NCI-H345 treated with DMSO at 0.1 percent for 48 hours (cell line): ENCODE data around the gene SCNN1A.

ENCODE experiments used
- DNase-seq: peaks from one replicate; lab custom pipeline; 2025; ENCODE audit not compliant: unreplicated experiment; lab: John Stamatoyannopoulos, UW

The SCNN1A gene

GRCh38 chr12:6322352-6322751 lies 53.0 kb downstream of the SCNN1A start:
- no peak for DNase-seq

- no peak for DNase-seq
Observed at GRCh38 chr12:6321905-6322304, 53.5 kb downstream of the SCNN1A start.

GRCh38 chr12:6319446-6319845 lies 55.9 kb downstream of the SCNN1A start:
- DNase-seq: no peak

- DNase-seq: no peak
Observed at GRCh38 chr12:6318440-6318879, 56.9 kb downstream of the SCNN1A start.

GRCh38 chr12:6317693-6318439 lies 57.5 kb downstream of the SCNN1A start:
- no peak for DNase-seq

- DNase-seq: no peak
Observed at GRCh38 chr12:6316921-6317692, 58.3 kb downstream of the SCNN1A start.

- no peak for DNase-seq
Observed at GRCh38 chr12:6315704-6316597, 59.4 kb downstream of the SCNN1A start.

GRCh38 chr12:6315184-6315583 lies 60.2 kb downstream of the SCNN1A start:
- DNase-seq: no peak

- no peak for DNase-seq
Observed at GRCh38 chr12:6314776-6315175, 60.6 kb downstream of the SCNN1A start.

GRCh38 chr12:6313326-6313940 lies 61.9 kb downstream of the SCNN1A start:
- DNase-seq: no peak

- no peak for DNase-seq
Observed at GRCh38 chr12:6312529-6313325, 62.6 kb downstream of the SCNN1A start.

GRCh38 chr12:6311822-6312528 lies 63.4 kb downstream of the SCNN1A start:
- no peak for DNase-seq

- DNase-seq: no peak
Observed at GRCh38 chr12:6310771-6311610, 64.4 kb downstream of the SCNN1A start.

GRCh38 chr12:6307529-6307928 lies 67.8 kb downstream of the SCNN1A start:
- no peak for DNase-seq

- no peak for DNase-seq
Observed at GRCh38 chr12:6306599-6307220, 68.7 kb downstream of the SCNN1A start.

GRCh38 chr12:6306151-6306550 lies 69.2 kb downstream of the SCNN1A start:
- no peak for DNase-seq

GRCh38 chr12:6303071-6303470 lies 72.3 kb downstream of the SCNN1A start:
- DNase-seq: no peak

- no peak for DNase-seq
Observed at GRCh38 chr12:6302621-6303020, 72.7 kb downstream of the SCNN1A start.
